D341Med (cell line): ENCODE data around the gene HDAC2.
"Not testable (repeated sequence)": the region's sequence is repeated elsewhere in the genome, so short reads cannot be mapped to it uniquely, and the experiment has no call there.

ENCODE experiments used
- DNase-seq: peaks from one replicate; pipeline ENCODE4 v3.0.0; 2012; ENCODE audit warnings: low spot score

HDAC2 gene

DNA sequence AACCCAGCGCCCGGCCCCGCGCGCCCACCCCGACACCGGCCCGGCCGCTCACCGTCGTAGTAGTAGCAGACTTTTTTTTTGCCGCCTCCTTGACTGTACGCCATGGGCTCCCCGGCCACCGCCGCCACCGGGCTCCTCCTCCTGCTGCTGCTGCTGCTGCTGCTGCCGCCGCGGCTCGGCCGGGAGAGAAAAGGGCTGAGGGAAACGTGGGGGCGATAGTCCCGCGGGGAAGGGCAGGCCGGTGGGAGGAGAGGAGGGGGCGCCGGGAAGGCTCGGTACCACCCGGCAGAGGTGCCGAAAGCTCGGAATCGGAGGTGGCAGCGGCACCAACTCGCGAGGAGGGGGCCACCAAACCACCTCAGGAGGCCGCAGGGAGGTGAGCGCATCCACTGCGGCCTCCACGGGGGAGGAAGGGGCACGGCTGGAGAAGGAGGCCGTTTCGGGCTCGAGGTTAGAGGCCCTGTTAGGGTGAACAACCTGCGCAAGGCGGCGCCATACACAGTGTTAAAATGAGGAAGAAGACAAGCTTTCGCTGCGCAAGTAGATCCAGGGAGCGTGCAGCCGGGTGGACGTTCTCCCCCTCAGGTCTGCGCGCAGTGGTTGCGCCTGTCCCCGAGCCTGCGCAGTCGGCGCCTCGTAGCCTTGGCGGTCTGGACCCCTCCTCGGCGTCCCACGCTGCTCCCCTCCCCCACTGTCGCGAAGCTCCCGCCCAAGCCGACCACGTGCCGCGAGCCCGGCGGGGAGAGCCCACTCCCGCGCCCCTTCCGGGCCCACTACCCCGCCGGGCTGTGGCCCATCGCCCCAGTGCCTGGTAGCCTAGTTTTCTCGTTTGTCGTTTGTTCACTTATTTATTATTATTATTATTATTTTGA is at the start of gene HDAC2:
Gene HDAC2 (minus strand): TSS at position 344 of the 872 bp plus-strand sequence. CDS start 240 bp downstream, at position 104.
- peak; percentile 96 for DNase-seq

DNA sequence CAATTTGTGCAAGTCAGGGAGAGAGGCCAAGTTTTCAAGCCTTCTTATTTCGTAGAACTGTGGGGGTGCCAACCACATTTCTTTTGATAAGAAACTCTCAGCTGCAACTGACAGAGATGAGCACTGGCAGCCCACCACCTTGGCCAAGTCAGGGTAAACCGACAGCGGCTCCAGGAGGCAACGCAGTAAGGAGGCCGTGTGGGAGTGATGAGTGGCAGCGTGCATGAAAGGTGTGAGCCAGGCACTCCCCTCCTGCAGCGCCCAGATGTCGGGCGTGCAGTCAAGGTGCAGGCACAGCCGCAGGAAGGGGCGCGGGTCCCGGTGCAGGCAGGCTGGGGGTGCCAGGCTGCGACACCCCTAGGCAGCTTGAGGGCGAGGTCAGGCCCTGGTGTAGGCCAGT is 49.2 kb upstream of the HDAC2 start:
- DNase-seq: peak; percentile 23

DNA sequence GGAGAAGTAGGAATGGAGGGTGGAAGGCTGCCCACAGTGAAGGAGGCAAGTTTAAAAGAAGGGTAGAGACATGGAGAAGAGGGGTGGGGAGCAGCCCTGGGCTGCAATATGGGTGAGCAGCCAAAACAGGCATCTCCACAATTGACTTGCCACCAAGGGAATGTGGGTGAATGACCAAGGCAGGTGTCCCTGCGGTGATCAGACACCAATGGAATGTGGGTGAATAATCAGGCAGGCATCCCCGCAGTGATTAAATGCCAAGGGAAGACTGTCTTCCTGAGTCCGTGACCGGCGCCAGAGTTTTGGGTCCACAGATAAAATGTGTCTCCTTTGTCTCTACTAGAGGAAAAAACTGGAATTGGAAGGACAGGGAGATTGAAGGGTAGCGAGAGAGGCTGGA is 46.2 kb upstream of the HDAC2 start:
- not testable (repeated sequence) for DNase-seq

- not testable (repeated sequence) for DNase-seq
Observed at GRCh38 chr6:114014106-114014505, 43.2 kb upstream of the HDAC2 start.

DNA sequence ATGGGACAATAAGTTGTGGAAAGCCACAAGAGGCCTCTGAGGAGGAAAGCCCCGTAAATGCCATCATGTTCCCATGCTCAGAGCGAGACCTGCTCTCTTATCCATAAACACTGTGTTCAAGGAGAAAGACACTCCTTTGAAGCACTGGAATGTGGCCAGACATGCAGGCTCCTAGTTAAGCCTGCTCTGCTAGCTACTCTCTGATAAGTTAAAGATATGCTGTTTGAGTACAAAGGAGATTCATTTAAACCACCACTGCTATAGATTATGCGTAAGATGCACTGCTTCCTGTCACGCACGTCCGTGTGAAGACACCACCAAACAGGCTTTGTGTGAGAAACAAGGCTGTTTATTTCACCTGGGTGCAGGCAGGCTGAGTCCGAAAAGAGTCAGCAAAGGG is 40.5 kb upstream of the HDAC2 start:
- DNase-seq: not testable (repeated sequence)

GRCh38 chr6:114010540-114010939 is 39.6 kb upstream of the HDAC2 start:
- DNase-seq: no peak

- no peak for DNase-seq
Observed at GRCh38 chr6:114009192-114009591, 38.2 kb upstream of the HDAC2 start.

GRCh38 chr6:114008331-114008730 is 37.4 kb upstream of the HDAC2 start:
- DNase-seq: no peak

DNA sequence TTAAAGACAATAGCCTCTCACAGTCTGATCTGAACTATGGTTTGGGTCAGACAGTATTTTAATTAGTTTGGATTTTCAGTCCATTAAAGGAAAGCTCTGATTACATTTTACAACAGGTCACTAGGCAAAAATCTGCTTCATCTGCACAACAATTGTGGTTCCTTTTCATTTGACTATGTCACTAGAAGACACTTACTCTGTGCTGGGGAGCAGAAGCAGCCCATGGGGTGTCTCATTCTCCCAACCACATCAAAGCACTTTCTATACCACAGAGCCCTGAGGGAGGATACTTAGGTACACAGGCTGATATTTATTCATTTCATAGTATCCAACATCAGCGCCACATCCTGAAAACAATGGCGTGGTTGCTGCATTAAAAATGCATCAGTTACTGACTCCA is 36.6 kb upstream of the HDAC2 start:
- no peak for DNase-seq

- DNase-seq: no peak
Observed at GRCh38 chr6:114001354-114001753, 30.4 kb upstream of the HDAC2 start.

GRCh38 chr6:114000069-114000468 is 29.1 kb upstream of the HDAC2 start:
- no peak for DNase-seq

DNA sequence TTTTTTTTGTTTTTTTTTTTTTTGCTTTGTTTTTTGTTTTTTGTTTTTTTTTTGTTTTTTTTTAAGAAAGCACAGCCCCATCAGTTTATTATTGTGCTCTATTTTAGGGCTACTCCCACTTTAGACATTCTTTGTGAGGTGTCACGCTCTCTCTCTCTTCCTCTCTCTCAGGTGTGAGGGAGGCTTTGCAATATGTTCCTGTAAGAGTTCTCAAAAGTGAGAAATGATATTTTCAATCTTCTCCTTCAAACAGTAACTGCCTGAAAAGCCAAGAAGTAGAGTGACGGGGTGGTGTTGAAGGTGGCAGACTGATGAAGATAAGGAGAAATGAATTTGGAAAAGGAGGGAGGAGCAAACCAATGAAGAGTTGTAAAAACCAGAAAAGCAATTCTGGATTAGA is 28.3 kb upstream of the HDAC2 start:
- no peak for DNase-seq

DNA sequence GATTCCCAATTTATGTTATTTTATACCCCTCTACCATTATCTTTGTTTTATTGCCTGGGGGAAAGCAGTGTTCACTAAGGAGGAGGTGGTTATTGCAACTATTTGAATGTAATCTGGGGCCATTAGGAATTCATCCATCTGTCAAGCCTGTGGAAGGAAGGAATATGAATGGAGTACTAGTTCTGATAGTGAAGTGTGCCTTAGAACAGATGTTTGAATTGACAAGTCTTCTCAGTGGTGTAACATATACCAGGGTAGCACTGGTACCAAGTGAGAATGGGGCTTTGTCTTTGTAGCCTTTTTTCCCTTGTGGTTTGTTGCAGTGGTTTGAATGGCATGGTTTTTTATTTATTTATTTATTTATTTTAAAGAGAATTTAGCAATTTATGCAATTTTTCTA is 27.9 kb upstream of the HDAC2 start:
- no peak for DNase-seq

DNA sequence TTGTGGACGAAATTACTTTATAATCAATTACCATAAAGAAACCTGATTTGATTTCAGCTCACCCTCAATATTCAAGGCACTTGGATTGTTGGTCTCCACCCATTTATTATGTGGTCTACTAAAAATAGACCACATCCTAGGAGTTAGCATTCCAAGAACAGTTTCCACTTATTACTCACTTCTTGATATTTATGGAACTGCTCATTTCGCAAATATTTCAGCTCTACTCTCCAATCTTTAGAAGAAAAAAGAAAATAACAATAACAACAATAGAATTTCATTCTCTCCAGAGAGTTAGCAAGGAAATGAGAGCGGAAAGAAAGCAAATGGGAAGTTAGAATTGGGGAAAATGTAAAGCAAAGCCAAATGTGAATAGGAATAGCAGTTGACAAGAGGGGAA is 26.2 kb upstream of the HDAC2 start:
- no peak for DNase-seq

DNA sequence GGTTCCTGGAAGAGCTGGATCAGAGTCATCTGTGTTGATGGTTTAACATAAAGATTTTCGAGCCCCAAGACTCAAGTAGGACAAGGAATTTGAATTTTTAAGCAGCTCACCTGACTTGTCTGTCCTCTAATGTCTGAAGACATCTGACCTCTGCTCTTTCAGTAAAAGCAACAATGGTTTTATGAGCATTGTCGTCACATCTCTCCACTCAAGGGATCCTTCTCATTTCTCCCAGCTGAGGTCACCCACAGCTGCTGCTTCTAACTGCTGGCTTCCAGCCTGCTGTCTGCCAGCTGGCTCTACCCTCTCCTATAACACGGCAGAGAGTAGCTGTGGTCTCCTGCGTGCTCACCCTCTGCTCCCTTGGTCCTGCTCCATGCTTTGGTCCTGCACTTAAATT is 24.7 kb upstream of the HDAC2 start:
- DNase-seq: peak; percentile 53

DNA sequence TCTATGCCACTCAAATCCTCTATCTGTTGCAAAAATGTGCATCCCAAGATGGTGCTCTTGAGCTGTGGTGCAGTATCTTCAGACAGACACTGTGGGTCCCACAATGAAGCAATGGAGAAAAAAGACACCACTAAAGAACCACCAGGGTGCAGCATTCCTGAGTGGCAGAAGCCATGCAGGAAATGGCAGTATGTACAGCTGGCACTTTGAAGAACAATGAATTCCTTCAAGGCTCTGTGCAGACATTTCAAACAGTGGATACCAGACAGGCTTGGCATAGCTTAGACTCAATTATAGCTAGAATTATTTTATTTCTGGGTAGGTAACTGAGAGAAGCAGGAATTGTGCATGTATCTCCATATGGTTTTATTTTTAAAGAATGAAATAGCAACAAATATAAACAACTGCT is 24.0 kb upstream of the HDAC2 start:
- peak; percentile 79 for DNase-seq

GRCh38 chr6:113989675-113990074 is 18.7 kb upstream of the HDAC2 start:
- no peak for DNase-seq

DNA sequence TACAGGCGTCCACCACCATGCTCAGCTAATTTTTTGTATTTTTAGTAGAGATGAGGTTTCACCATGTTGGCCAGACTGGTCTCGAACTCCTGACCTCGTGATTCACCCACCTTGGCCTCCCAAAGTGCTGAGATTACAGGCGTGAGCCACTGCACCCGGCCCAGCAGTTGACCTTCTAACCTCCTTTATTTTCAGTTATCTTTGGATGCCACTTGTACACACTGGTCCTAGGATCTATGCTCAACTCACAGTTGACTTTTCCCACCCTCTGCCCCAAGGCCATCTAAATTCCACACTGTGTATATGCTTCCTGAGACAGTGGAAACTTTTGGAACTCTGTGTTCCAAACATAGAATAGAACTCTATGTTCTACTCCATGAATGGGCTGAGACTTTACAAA is 11.7 kb upstream of the HDAC2 start:
- DNase-seq: not testable (repeated sequence)

DNA sequence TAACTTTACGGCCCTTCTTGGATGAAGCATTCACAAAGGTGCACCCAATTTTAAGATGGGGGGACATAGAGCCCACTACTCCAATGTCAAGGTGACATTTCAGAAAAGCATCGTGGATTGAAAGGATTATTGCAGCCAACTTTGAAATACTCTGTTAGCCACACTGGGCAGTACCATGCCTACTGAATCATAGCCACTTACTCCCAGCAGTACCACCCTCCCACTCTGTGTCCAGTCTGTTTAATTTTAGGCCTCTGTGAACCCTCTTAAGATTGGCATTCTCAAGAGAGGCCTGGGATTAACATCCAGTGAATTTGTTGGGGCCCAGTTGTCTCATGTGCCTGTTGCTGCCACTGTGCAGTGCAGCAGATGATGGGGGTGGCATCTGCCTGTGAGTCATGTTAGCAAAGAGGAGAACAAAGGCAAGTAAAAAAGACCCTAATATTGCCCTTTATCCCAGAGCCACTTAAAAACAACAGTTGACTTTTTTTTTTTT is 11.2 kb upstream of the HDAC2 start:
- DNase-seq: no peak

GRCh38 chr6:113980937-113981554 is 10.1 kb upstream of the HDAC2 start:
- peak; percentile 61 for DNase-seq

GRCh38 chr6:113979937-113980336 is 9.0 kb upstream of the HDAC2 start:
- DNase-seq: no peak

- DNase-seq: no peak
Observed at GRCh38 chr6:113978084-113978675, 7.2 kb upstream of the HDAC2 start.

GRCh38 chr6:113976806-113977205 is 5.9 kb upstream of the HDAC2 start:
- no peak for DNase-seq
